HAP-1 (cell line): Measurements from ENCODE around the gene SLC4A11.

Experiments used
- DNase-seq, 2 experiments: peaks; one replicate each; pipeline ENCODE4 v3.0.0-alpha.2; 2016 to 2020; ENCODE audit warnings: low spot score in 2 of 2
- H3K27me3 ChIP-seq: fragments of 250-450 bp; sonication (Bioruptor Pico); 2 replicates; pipeline ENCODE4 v1.5.1; 2020; ENCODE audit warnings: low read depth, mild to moderate bottlenecking, moderate library complexity
- H3K36me3 ChIP-seq: fragments of 250-450 bp; sonication (Bioruptor Pico); replicated peaks from 2 replicates; pipeline ENCODE4 v1.5.1; 2020; ENCODE audit warnings: mild to moderate bottlenecking
- H3K4me1 ChIP-seq: fragments of 250-450 bp; sonication (Bioruptor Pico); 2 replicates; pipeline ENCODE4 v1.5.1; 2020; ENCODE audit warnings: mild to moderate bottlenecking
- H3K4me3 ChIP-seq: fragments of 250-450 bp; sonication (Bioruptor Pico); 2 replicates; pipeline ENCODE4 v1.5.1; 2020; ENCODE audit warnings: mild to moderate bottlenecking, moderate library complexity
- H3K9me3 ChIP-seq: fragments of 250-450 bp; sonication (Bioruptor Pico); 2 replicates; pipeline ENCODE4 v1.5.1; 2020; ENCODE audit warnings: mild to moderate bottlenecking, moderate library complexity
- in situ Hi-C: fragments of 300-500 bp; cut with MboI; formaldehyde crosslinking; loops from 3 replicates; pipeline ENCODE4 v1.14.3; 2020; ENCODE audit warnings: low sequenced_read_pairs, inconsistent platforms, mixed read lengths

Gene SLC4A11

GRCh38 chr20:3258429-3258828 lies 19.4 kb upstream of the SLC4A11 start:
- peaks cover 5% of the 10 kb centered on the region; the same call in 1 of the 2 replicates for H3K36me3 ChIP-seq
- no peaks in the 10 kb centered on the region for H3K9me3 ChIP-seq
- H3K27me3 ChIP-seq = no peaks in the 10 kb centered on the region
- no peak overlapping the region for H3K4me3 ChIP-seq
- in situ Hi-C loops = no loop called here
- DNase-seq = no peak
- no peaks in the 10 kb centered on the region for H3K4me1 ChIP-seq

GRCh38 chr20:3255728-3256127 lies 16.7 kb upstream of the SLC4A11 start:
- Histone ChIP-seq H3K9me3 (no peaks in the 10 kb centered on the region), H3K27me3 (no peaks in the 10 kb centered on the region), H3K4me3 (no peak overlapping the region), H3K36me3 (peaks cover 5% of the 10 kb centered on the region; the same call in 1 of the 2 replicates), H3K4me1 (no peaks in the 10 kb centered on the region)
- in situ Hi-C loops = no loop called here
- DNase-seq = no peak

GRCh38 chr20:3251806-3252205 lies 12.8 kb upstream of the SLC4A11 start:
- DNase-seq = no peak
- Histone ChIP-seq H3K36me3 (peaks cover 5% of the 10 kb centered on the region; the same call in 1 of the 2 replicates), H3K9me3 (no peaks in the 10 kb centered on the region), H3K4me3 (no peak overlapping the region), H3K27me3 (no peaks in the 10 kb centered on the region; the same call in 1 of the 2 replicates), H3K4me1 (no peaks in the 10 kb centered on the region; the same call in 1 of the 2 replicates)
- in situ Hi-C loops = no loop called here

GRCh38 chr20:3250091-3250504 lies 11.1 kb upstream of the SLC4A11 start:
- H3K4me1 ChIP-seq = no peaks in the 10 kb centered on the region; the same call in 1 of the 2 replicates
- DNase-seq = peak in 1 of 2 experiments; percentile 63
- H3K9me3 ChIP-seq = no peaks in the 10 kb centered on the region
- no peak overlapping the region for H3K4me3 ChIP-seq
- in situ Hi-C loops = no loop called here
- peaks cover 5% of the 10 kb centered on the region; the same call in 1 of the 2 replicates for H3K36me3 ChIP-seq
- H3K27me3 ChIP-seq = no peaks in the 10 kb centered on the region; the same call in 1 of the 2 replicates

- Histone ChIP-seq H3K9me3 (no peaks in the 10 kb centered on the region), H3K36me3 (no peaks in the 10 kb centered on the region), H3K27me3 (no peaks in the 10 kb centered on the region; the same call in 1 of the 2 replicates), H3K4me1 (no peaks in the 10 kb centered on the region; the same call in 1 of the 2 replicates), H3K4me3 (peak overlapping the region; percentile 13)
- in situ Hi-C loops = no loop called here
- DNase-seq = no peak
Observed at GRCh38 chr20:3248993-3249347, 10.0 kb upstream of the SLC4A11 start.

GRCh38 chr20:3248167-3248992 lies 9.4 kb upstream of the SLC4A11 start:
- Histone ChIP-seq H3K4me1 (no peaks in the 10 kb centered on the region; the same call in 1 of the 2 replicates), H3K4me3 (peak overlapping the region; percentile 13), H3K27me3 (no peaks in the 10 kb centered on the region; the same call in 1 of the 2 replicates), H3K36me3 (no peaks in the 10 kb centered on the region), H3K9me3 (no peaks in the 10 kb centered on the region)
- in situ Hi-C loops = no loop called here
- DNase-seq = peak in 1 of 2 experiments; percentile 63

GRCh38 chr20:3247638-3248037 lies 8.6 kb upstream of the SLC4A11 start:
- H3K9me3 ChIP-seq = no peaks in the 10 kb centered on the region
- no peaks in the 10 kb centered on the region; the same call in 1 of the 2 replicates for H3K27me3 ChIP-seq

GRCh38 chr20:3246682-3247081 lies 7.7 kb upstream of the SLC4A11 start:
- no peak overlapping the region for H3K4me3 ChIP-seq
- H3K9me3 ChIP-seq = no peaks in the 10 kb centered on the region
- no peaks in the 10 kb centered on the region; the same call in 1 of the 2 replicates for H3K27me3 ChIP-seq
- in situ Hi-C loops = no loop called here
- DNase-seq = no peak
- H3K36me3 ChIP-seq = no peaks in the 10 kb centered on the region
- no peaks in the 10 kb centered on the region; the same call in 1 of the 2 replicates for H3K4me1 ChIP-seq

More at GRCh38 chr20:3247638-3248037, 8.6 kb upstream of the SLC4A11 start:
- no peaks in the 10 kb centered on the region; the same call in 1 of the 2 replicates for H3K4me1 ChIP-seq
- no peaks in the 10 kb centered on the region for H3K36me3 ChIP-seq
- no peak overlapping the region for H3K4me3 ChIP-seq
- no peak for DNase-seq
- in situ Hi-C loops = no loop called here

GRCh38 chr20:3245711-3246110 lies 6.7 kb upstream of the SLC4A11 start:
- Histone ChIP-seq H3K4me3 (no peak overlapping the region), H3K36me3 (no peaks in the 10 kb centered on the region), H3K9me3 (no peaks in the 10 kb centered on the region), H3K27me3 (no peaks in the 10 kb centered on the region; the same call in 1 of the 2 replicates), H3K4me1 (no peaks in the 10 kb centered on the region; the same call in 1 of the 2 replicates)
- in situ Hi-C loops = no loop called here
- no peak for DNase-seq

- no peak for DNase-seq
- Histone ChIP-seq H3K4me1 (peaks cover under 1% of the 10 kb centered on the region; the same call in 1 of the 2 replicates), H3K27me3 (no peaks in the 10 kb centered on the region; the same call in 1 of the 2 replicates), H3K4me3 (no peak overlapping the region), H3K9me3 (no peaks in the 10 kb centered on the region), H3K36me3 (no peaks in the 10 kb centered on the region)
- in situ Hi-C loops = no loop called here
Observed at GRCh38 chr20:3245156-3245555, 6.2 kb upstream of the SLC4A11 start.

- in situ Hi-C loops = no loop called here
- peaks cover 4% of the 10 kb centered on the region; the same call in 1 of the 2 replicates for H3K4me1 ChIP-seq
- no peak overlapping the region for H3K4me3 ChIP-seq
- no peak for DNase-seq
- no peaks in the 10 kb centered on the region for H3K36me3 ChIP-seq
- no peaks in the 10 kb centered on the region for H3K9me3 ChIP-seq
- H3K27me3 ChIP-seq = no peaks in the 10 kb centered on the region; the same call in 1 of the 2 replicates
Observed at GRCh38 chr20:3244613-3245012, 5.6 kb upstream of the SLC4A11 start.

- H3K4me3 ChIP-seq = no peak overlapping the region
- no peaks in the 10 kb centered on the region for H3K36me3 ChIP-seq
- H3K27me3 ChIP-seq = no peaks in the 10 kb centered on the region
- H3K4me1 ChIP-seq = peaks cover 4% of the 10 kb centered on the region; the same call in 1 of the 2 replicates
- H3K9me3 ChIP-seq = no peaks in the 10 kb centered on the region
- no peak for DNase-seq
- in situ Hi-C loops = no loop called here
Observed at GRCh38 chr20:3243718-3244358, 4.8 kb upstream of the SLC4A11 start.

GRCh38 chr20:3242172-3242692 lies 3.2 kb upstream of the SLC4A11 start:
- Histone ChIP-seq H3K4me1 (peaks cover 9% of the 10 kb centered on the region; the same call in 1 of the 2 replicates), H3K9me3 (no peaks in the 10 kb centered on the region), H3K4me3 (no peak overlapping the region), H3K27me3 (no peaks in the 10 kb centered on the region), H3K36me3 (no peaks in the 10 kb centered on the region)
- DNase-seq = no peak
- in situ Hi-C loops = no loop called here
